Measurements from ENCODE around the gene SECISBP2.
"Not testable (repeated sequence)": the region's sequence is repeated elsewhere in the genome, so short reads cannot be mapped to it uniquely, and the experiment has no call there.

SECISBP2 gene

GRCh38 chr9:89282248-89282968 is 35.9 kb upstream of the SECISBP2 start:
- H3K9me3 ChIP-seq (ENCODE audit: control insufficient read depth, insufficient read depth, low read length); H3K27ac ChIP-seq (ENCODE audit: low read length); H3K27me3 ChIP-seq (ENCODE audit: control insufficient read depth, insufficient read depth, low read length); H3K4me3 ChIP-seq (ENCODE audit: low read length); DNase-seq (ENCODE audit: low read depth, low spot score); H3K4me1 ChIP-seq (ENCODE audit: control insufficient read depth, insufficient read depth, low read length); H3K36me3 ChIP-seq (ENCODE audit: control insufficient read depth, insufficient read depth, low read length): not testable (repeated sequence)
- WGBS (ENCODE audit: insufficient coverage, insufficient read length), result no CpG with 5 or more reads among the region's 42 CpGs

GRCh38 chr9:89284076-89284475 is 34.2 kb upstream of the SECISBP2 start:
- DNase-seq (ENCODE audit: low read depth, low spot score), result no peak
- no peaks in the 10 kb centered on the region for H3K4me1 ChIP-seq (ENCODE audit: control insufficient read depth, insufficient read depth, low read length)

GRCh38 chr9:89291741-89292140 is 26.6 kb upstream of the SECISBP2 start:
- WGBS (ENCODE audit: insufficient coverage, insufficient read length), result no CpG with 5 or more reads among the region's 2 CpGs
- Histone ChIP-seq H3K27me3 (ENCODE audit: control insufficient read depth, insufficient read depth, low read length) (no peaks in the 10 kb centered on the region), H3K9me3 (ENCODE audit: control insufficient read depth, insufficient read depth, low read length) (no peaks in the 10 kb centered on the region), H3K4me3 (ENCODE audit: low read length) (no peak overlapping the region), H3K4me1 (ENCODE audit: control insufficient read depth, insufficient read depth, low read length) (no peaks in the 10 kb centered on the region), H3K36me3 (ENCODE audit: control insufficient read depth, insufficient read depth, low read length) (no peaks in the 10 kb centered on the region), H3K27ac (ENCODE audit: low read length) (no peak overlapping the region)
- no peak for DNase-seq (ENCODE audit: low read depth, low spot score)

More at GRCh38 chr9:89284076-89284475, 34.2 kb upstream of the SECISBP2 start:
- Histone ChIP-seq H3K27me3 (ENCODE audit: control insufficient read depth, insufficient read depth, low read length) (no peaks in the 10 kb centered on the region), H3K9me3 (ENCODE audit: control insufficient read depth, insufficient read depth, low read length) (no peaks in the 10 kb centered on the region), H3K27ac (ENCODE audit: low read length) (no peak overlapping the region), H3K4me3 (ENCODE audit: low read length) (no peak overlapping the region), H3K36me3 (ENCODE audit: control insufficient read depth, insufficient read depth, low read length) (no peaks in the 10 kb centered on the region)
- no CpG with 5 or more reads among the region's 7 CpGs for WGBS (ENCODE audit: insufficient coverage, insufficient read length)

- no peak for DNase-seq (ENCODE audit: low read depth, low spot score)
- no CpG with 5 or more reads among the region's 1 CpG for WGBS (ENCODE audit: insufficient coverage, insufficient read length)
- Histone ChIP-seq H3K9me3 (ENCODE audit: control insufficient read depth, insufficient read depth, low read length) (no peaks in the 10 kb centered on the region), H3K4me3 (ENCODE audit: low read length) (no peak overlapping the region), H3K27ac (ENCODE audit: low read length) (no peak overlapping the region), H3K36me3 (ENCODE audit: control insufficient read depth, insufficient read depth, low read length) (no peaks in the 10 kb centered on the region), H3K4me1 (ENCODE audit: control insufficient read depth, insufficient read depth, low read length) (no peaks in the 10 kb centered on the region), H3K27me3 (ENCODE audit: control insufficient read depth, insufficient read depth, low read length) (no peaks in the 10 kb centered on the region)
These were observed 25.3 kb upstream of the SECISBP2 start for GRCh38 chr9:89293014-89293413.

DNA sequence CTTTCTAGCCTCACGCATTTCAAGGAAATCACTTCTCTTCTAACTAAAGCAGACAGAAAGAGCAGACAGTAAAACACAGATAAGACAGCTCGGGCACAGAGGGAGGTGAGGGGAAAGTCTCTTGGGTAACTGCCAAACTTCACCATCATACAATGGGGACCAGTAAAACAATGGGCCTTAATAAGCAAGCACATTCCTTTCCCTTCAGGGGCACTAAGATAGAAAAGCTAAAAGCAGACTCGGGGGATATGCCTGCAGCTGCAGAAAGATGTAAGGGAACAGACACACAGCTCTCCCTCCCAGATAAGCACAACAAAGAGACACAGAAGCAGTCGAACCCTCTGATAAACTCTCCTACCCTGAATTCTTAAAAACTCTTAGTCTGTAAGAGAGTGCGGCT is 22.9 kb upstream of the SECISBP2 start:
- H3K36me3 ChIP-seq (ENCODE audit: control insufficient read depth, insufficient read depth, low read length), result no peaks in the 10 kb centered on the region
- WGBS (ENCODE audit: insufficient coverage, insufficient read length), result no CpG with 5 or more reads among the region's 5 CpGs
- no peak overlapping the region for H3K4me3 ChIP-seq (ENCODE audit: low read length)
- no peak overlapping the region for H3K27ac ChIP-seq (ENCODE audit: low read length)
- no peaks in the 10 kb centered on the region for H3K9me3 ChIP-seq (ENCODE audit: control insufficient read depth, insufficient read depth, low read length)
- no peak for DNase-seq (ENCODE audit: low read depth, low spot score)
- no peaks in the 10 kb centered on the region for H3K4me1 ChIP-seq (ENCODE audit: control insufficient read depth, insufficient read depth, low read length)
- H3K27me3 ChIP-seq (ENCODE audit: control insufficient read depth, insufficient read depth, low read length), result no peaks in the 10 kb centered on the region

DNA sequence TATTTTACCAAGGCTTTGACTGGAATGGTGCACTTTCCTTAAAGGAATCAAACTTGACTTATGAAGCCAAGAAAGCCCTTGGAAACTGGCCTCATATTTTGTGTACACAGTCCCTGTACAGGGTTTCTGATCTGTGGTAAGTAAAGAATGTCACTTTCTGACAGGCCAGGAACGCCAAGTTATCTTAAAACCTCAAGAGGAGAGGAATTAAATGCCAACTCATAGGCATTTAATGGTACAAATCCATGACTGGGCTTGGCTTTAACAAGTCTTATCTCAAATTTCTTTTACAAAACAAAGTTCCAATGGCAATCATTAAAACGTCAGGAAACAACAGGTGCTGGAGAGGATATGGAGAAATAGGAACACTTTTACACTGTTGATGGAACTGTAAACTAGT is 16.3 kb upstream of the SECISBP2 start:
- H3K4me1 ChIP-seq (ENCODE audit: control insufficient read depth, insufficient read depth, low read length); H3K27me3 ChIP-seq (ENCODE audit: control insufficient read depth, insufficient read depth, low read length); DNase-seq (ENCODE audit: low read depth, low spot score); H3K27ac ChIP-seq (ENCODE audit: low read length); H3K36me3 ChIP-seq (ENCODE audit: control insufficient read depth, insufficient read depth, low read length); H3K9me3 ChIP-seq (ENCODE audit: control insufficient read depth, insufficient read depth, low read length); H3K4me3 ChIP-seq (ENCODE audit: low read length): not testable (repeated sequence)
- no CpG with 5 or more reads among the region's 2 CpGs for WGBS (ENCODE audit: insufficient coverage, insufficient read length)

- H3K4me1 ChIP-seq (ENCODE audit: control insufficient read depth, insufficient read depth, low read length), result no peaks in the 10 kb centered on the region
- WGBS (ENCODE audit: insufficient coverage, insufficient read length), result no CpG with 5 or more reads among the region's 7 CpGs
- no peak overlapping the region for H3K27ac ChIP-seq (ENCODE audit: low read length)
- no peaks in the 10 kb centered on the region for H3K9me3 ChIP-seq (ENCODE audit: control insufficient read depth, insufficient read depth, low read length)
- no peaks in the 10 kb centered on the region for H3K27me3 ChIP-seq (ENCODE audit: control insufficient read depth, insufficient read depth, low read length)
- no peak overlapping the region for H3K4me3 ChIP-seq (ENCODE audit: low read length)
- DNase-seq (ENCODE audit: low read depth, low spot score), result no peak
- H3K36me3 ChIP-seq (ENCODE audit: control insufficient read depth, insufficient read depth, low read length), result no peaks in the 10 kb centered on the region
These were observed 14.1 kb upstream of the SECISBP2 start for GRCh38 chr9:89304020-89304833.

GRCh38 chr9:89304834-89305188 is 13.5 kb upstream of the SECISBP2 start:
- Histone ChIP-seq H3K36me3 (ENCODE audit: control insufficient read depth, insufficient read depth, low read length) (no peaks in the 10 kb centered on the region), H3K27me3 (ENCODE audit: control insufficient read depth, insufficient read depth, low read length) (no peaks in the 10 kb centered on the region), H3K4me1 (ENCODE audit: control insufficient read depth, insufficient read depth, low read length) (no peaks in the 10 kb centered on the region), H3K9me3 (ENCODE audit: control insufficient read depth, insufficient read depth, low read length) (no peaks in the 10 kb centered on the region), H3K4me3 (ENCODE audit: low read length) (no peak overlapping the region), H3K27ac (ENCODE audit: low read length) (no peak overlapping the region)
- no CpG with 5 or more reads among the region's 2 CpGs for WGBS (ENCODE audit: insufficient coverage, insufficient read length)
- no peak for DNase-seq (ENCODE audit: low read depth, low spot score)

GRCh38 chr9:89305868-89306267 is 12.4 kb upstream of the SECISBP2 start:
- Histone ChIP-seq H3K27me3 (ENCODE audit: control insufficient read depth, insufficient read depth, low read length) (no peaks in the 10 kb centered on the region), H3K36me3 (ENCODE audit: control insufficient read depth, insufficient read depth, low read length) (no peaks in the 10 kb centered on the region), H3K4me3 (ENCODE audit: low read length) (no peak overlapping the region), H3K27ac (ENCODE audit: low read length) (no peak overlapping the region), H3K9me3 (ENCODE audit: control insufficient read depth, insufficient read depth, low read length) (no peaks in the 10 kb centered on the region), H3K4me1 (ENCODE audit: control insufficient read depth, insufficient read depth, low read length) (no peaks in the 10 kb centered on the region)
- WGBS (ENCODE audit: insufficient coverage, insufficient read length), result no CpG with 5 or more reads among the region's 3 CpGs
- no peak for DNase-seq (ENCODE audit: low read depth, low spot score)

DNA sequence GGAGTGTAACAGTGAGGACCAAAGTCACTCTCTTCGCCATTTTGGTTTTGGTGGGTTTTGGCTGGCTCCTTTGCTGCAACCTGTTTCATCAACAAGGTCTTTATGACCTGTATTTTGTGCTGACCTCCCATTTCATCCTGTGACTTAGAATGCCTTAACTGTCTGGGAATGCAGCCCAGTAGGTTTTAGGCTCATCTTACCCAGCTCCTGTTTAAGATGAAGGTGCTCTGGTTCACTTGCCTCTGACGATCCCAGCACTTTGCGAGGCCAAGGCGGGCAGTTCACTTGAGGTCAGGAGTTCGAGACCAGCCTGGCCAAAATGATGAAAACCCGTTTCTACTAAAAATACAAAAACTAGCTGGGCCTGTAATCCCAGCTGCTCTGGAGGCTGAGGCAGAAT is 9.1 kb upstream of the SECISBP2 start:
- no peak for DNase-seq (ENCODE audit: low read depth, low spot score)
- Histone ChIP-seq H3K36me3 (ENCODE audit: control insufficient read depth, insufficient read depth, low read length) (no peaks in the 10 kb centered on the region), H3K4me3 (ENCODE audit: low read length) (no peak overlapping the region), H3K4me1 (ENCODE audit: control insufficient read depth, insufficient read depth, low read length) (no peaks in the 10 kb centered on the region), H3K27ac (ENCODE audit: low read length) (no peak overlapping the region), H3K9me3 (ENCODE audit: control insufficient read depth, insufficient read depth, low read length) (no peaks in the 10 kb centered on the region), H3K27me3 (ENCODE audit: control insufficient read depth, insufficient read depth, low read length) (no peaks in the 10 kb centered on the region)
- WGBS (ENCODE audit: insufficient coverage, insufficient read length), result no CpG with 5 or more reads among the region's 6 CpGs

Measured in iPS DF 6.9 (cell line).